ENCODE measurements around the gene PRR5L.

The PRR5L gene

GRCh38 chr11:36352922-36353321 lies 56.8 kb downstream of the PRR5L start:
- TF ChIP-seq FOXP2 (optimal IDR thresholded peaks at IDR 0.05; ENCODE audit: borderline replicate concordance, extremely low read depth, extremely low read length, insufficient read depth) (no peak), POLR2AphosphoS5 (IDR thresholded peaks at IDR 0.05; ENCODE audit: low read depth, low read length) (no peak), TAF1 (IDR thresholded peaks at IDR 0.05; ENCODE audit: borderline replicate concordance, insufficient read depth, low read length) (no peak), SIN3A (IDR thresholded peaks at IDR 0.05; ENCODE audit: borderline replicate concordance, insufficient read depth, low read length) (no peak), REST (IDR thresholded peaks at IDR 0.05; ENCODE audit: insufficient read depth in 1 of 2, low read depth in 2 of 2, low read length in 2 of 2) (no peak)

- TF ChIP-seq FOXP2 (optimal IDR thresholded peaks at IDR 0.05; ENCODE audit: borderline replicate concordance, extremely low read depth, extremely low read length, insufficient read depth), result no peak
- no peak for TF ChIP-seq REST (IDR thresholded peaks at IDR 0.05; ENCODE audit: insufficient read depth in 1 of 2, low read depth in 2 of 2, low read length in 2 of 2)
- TF ChIP-seq SIN3A (IDR thresholded peaks at IDR 0.05; ENCODE audit: borderline replicate concordance, insufficient read depth, low read length), result no peak
- no peak for TF ChIP-seq POLR2AphosphoS5 (IDR thresholded peaks at IDR 0.05; ENCODE audit: low read depth, low read length)
Measured at GRCh38 chr11:36354221-36355003, 58.3 kb downstream of the PRR5L start.

GRCh38 chr11:36356201-36356600 lies 60.1 kb downstream of the PRR5L start:
- no peak for TF ChIP-seq TAF1 (IDR thresholded peaks at IDR 0.05; ENCODE audit: borderline replicate concordance, insufficient read depth, low read length)

GRCh38 chr11:36357831-36358230 lies 61.7 kb downstream of the PRR5L start:
- TF ChIP-seq TAF1 (IDR thresholded peaks at IDR 0.05; ENCODE audit: borderline replicate concordance, insufficient read depth, low read length), result no peak
- no peak for TF ChIP-seq POLR2AphosphoS5 (IDR thresholded peaks at IDR 0.05; ENCODE audit: low read depth, low read length)
- TF ChIP-seq SIN3A (IDR thresholded peaks at IDR 0.05; ENCODE audit: borderline replicate concordance, insufficient read depth, low read length), result no peak
- no peak for TF ChIP-seq FOXP2 (optimal IDR thresholded peaks at IDR 0.05; ENCODE audit: borderline replicate concordance, extremely low read depth, extremely low read length, insufficient read depth)
- TF ChIP-seq REST (IDR thresholded peaks at IDR 0.05; ENCODE audit: insufficient read depth in 1 of 2, low read depth in 2 of 2, low read length in 2 of 2), result no peak

GRCh38 chr11:36358436-36358835 lies 62.3 kb downstream of the PRR5L start:
- TF ChIP-seq SIN3A (IDR thresholded peaks at IDR 0.05; ENCODE audit: borderline replicate concordance, insufficient read depth, low read length) (no peak), FOXP2 (optimal IDR thresholded peaks at IDR 0.05; ENCODE audit: borderline replicate concordance, extremely low read depth, extremely low read length, insufficient read depth) (no peak), POLR2AphosphoS5 (IDR thresholded peaks at IDR 0.05; ENCODE audit: low read depth, low read length) (no peak), TAF1 (IDR thresholded peaks at IDR 0.05; ENCODE audit: borderline replicate concordance, insufficient read depth, low read length) (no peak), REST (IDR thresholded peaks at IDR 0.05; ENCODE audit: insufficient read depth in 1 of 2, low read depth in 2 of 2, low read length in 2 of 2) (no peak)

Measured in PFSK-1 (cell line).